Kidney (tissue), 14 donors: Measurements from ENCODE around the gene GMDS. TPM values are rescaled to one million over a fixed set of nuclear protein-coding genes. Genes with fewer than 3 reads are reported as not detected.

Experiments
- DNase-seq, 5 donors: peaks; one replicate each; pipeline ENCODE4 v3.0.0-alpha.2; 2013 to 2020
- FAIRE-seq: peaks from 2 replicates; lab custom pipeline; 2012; peaks lifted over from hg19 to GRCh38; lab: Jason Lieb, UNC
- H3K27ac ChIP-seq, 2 donors: one replicate each; pipeline ENCODE4 v1.7.0; 2013; ENCODE audit warnings: low read depth in 2 of 2, low read length in 2 of 2, inconsistent platforms in 1 of 2
- H3K27me3 ChIP-seq: one replicate; pipeline ENCODE4 v1.7.1; 2013; ENCODE audit warnings: low read length, inconsistent platforms; ENCODE audit not compliant: control insufficient read depth, insufficient read depth
- H3K36me3 ChIP-seq, 3 donors: one replicate each; pipeline versions ENCODE4 v1.7.0 to v1.7.1; 2013; ENCODE audit warnings: low read length in 3 of 3, control low read depth in 1 of 3, inconsistent platforms in 1 of 3; ENCODE audit not compliant: insufficient read depth in 3 of 3, control insufficient read depth in 2 of 3
- H3K4me1 ChIP-seq, 3 donors: one replicate each; pipeline versions ENCODE4 v1.7.0 to v1.7.1; 2013; ENCODE audit warnings: low read length in 3 of 3, inconsistent platforms in 1 of 3, low read depth in 1 of 3; ENCODE audit not compliant: control insufficient read depth in 2 of 3, insufficient read depth in 2 of 3
- H3K4me3 ChIP-seq, 3 donors: one replicate each; pipeline versions ENCODE4 v1.7.0 to v1.8.1; 2013; ENCODE audit warnings: low read length in 3 of 3, control low read depth in 1 of 3, inconsistent platforms in 1 of 3
- H3K9ac ChIP-seq, 3 donors: one replicate each; pipeline versions ENCODE4 v1.7.0 to v1.7.1; 2013; ENCODE audit warnings: low read length in 3 of 3, control low read depth in 1 of 3, inconsistent platforms in 1 of 3
- H3K9me3 ChIP-seq, 3 donors: one replicate each; pipeline versions ENCODE4 v1.7.0 to v1.7.1; 2013; ENCODE audit warnings: low read length in 3 of 3, control low read depth in 1 of 3, inconsistent platforms in 1 of 3; ENCODE audit not compliant: control insufficient read depth in 2 of 3, insufficient read depth in 1 of 3
- intact Hi-C: fragments of 100-400 bp; cut with DNase I; formaldehyde crosslinking; loops from one replicate; pipeline ENCODE4 v1.11.1; 2022
- polyA plus RNA-seq: library from polyadenylated mRNA; stranded (reverse); fragments of 350-450 nt; fragmentation: Illumina TruSeq; extraction: RNeasy Lipid Tissue Mini Kit (QIAGEN cat#74804); gene quantifications from one replicate; pipeline ENCODE4 v1.2.3, GENCODE V29; 2014; ENCODE audit warnings: low read depth, low replicate concordance; ENCODE audit not compliant: insufficient read depth
- total RNA-seq: library from RNA; stranded (reverse); fragmentation: NEBNext Ultra II Directional; extraction: Animal tissue kit (Norgen Biotek cat#: 25700); gene quantifications from one replicate; pipeline ENCODE4 v1.2.1, GENCODE V29; 2021
- TF ChIP-seq, protein P1 (sequence below): IDR thresholded peaks from 3 replicates; pipeline ENCODE4 v1.5.1; 2012; ENCODE audit warnings: mild to moderate bottlenecking, moderate library complexity, borderline replicate concordance; ENCODE audit not compliant: insufficient read depth; ENCODE audit errors: extremely low read depth
- donor health status: control.
- donor health status: control.
- donor health status: control.
- donor health status: control.
- donor health status: control.
- donor health status: DM: yes; HTN: yes; CAD: no.
- donor health status: Normal renal cell carcinoma (clear cell type).

GMDS gene
- total and polyA plus RNA-seq, 2 donors from 2014 or later: 49.6 to 63.7 TPM

DNA sequence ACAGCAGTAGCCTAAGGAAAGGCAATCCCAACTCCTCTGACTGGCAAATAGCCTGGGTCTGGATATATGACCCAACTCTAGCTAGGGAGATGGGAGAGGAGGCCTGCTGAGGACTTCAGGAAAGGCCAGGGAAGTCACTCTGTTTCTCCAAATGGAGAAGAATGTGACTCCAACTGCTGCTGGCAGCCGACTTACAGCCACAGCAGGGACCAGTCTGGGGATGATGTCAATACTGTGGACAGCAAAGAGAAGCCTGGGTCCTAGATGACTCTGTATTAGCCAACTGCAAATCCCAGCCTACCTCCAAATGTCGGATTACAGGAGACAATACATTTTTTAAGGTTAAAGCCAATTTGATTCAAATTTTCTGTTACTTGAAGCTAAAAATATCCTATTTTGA is 403.1 kb downstream of the GMDS start:
- TF ChIP-seq, protein P1, sequence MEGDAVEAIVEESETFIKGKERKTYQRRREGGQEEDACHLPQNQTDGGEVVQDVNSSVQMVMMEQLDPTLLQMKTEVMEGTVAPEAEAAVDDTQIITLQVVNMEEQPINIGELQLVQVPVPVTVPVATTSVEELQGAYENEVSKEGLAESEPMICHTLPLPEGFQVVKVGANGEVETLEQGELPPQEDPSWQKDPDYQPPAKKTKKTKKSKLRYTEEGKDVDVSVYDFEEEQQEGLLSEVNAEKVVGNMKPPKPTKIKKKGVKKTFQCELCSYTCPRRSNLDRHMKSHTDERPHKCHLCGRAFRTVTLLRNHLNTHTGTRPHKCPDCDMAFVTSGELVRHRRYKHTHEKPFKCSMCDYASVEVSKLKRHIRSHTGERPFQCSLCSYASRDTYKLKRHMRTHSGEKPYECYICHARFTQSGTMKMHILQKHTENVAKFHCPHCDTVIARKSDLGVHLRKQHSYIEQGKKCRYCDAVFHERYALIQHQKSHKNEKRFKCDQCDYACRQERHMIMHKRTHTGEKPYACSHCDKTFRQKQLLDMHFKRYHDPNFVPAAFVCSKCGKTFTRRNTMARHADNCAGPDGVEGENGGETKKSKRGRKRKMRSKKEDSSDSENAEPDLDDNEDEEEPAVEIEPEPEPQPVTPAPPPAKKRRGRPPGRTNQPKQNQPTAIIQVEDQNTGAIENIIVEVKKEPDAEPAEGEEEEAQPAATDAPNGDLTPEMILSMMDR: no peak
- H3K27me3 ChIP-seq: no peaks in the 10 kb centered on the region
- H3K9me3 ChIP-seq: no peaks in the 10 kb centered on the region
- FAIRE-seq (no peak), DNase-seq (no peak)
- intact Hi-C loops: no loop called here
- H3K4me1 ChIP-seq: peaks cover 3 to 13% (median 10%) of the 10 kb centered on the region in 3 donors
- H3K36me3 ChIP-seq: no peaks in the 10 kb centered on the region
- no peak overlapping the region for H3K9ac ChIP-seq
- no peak overlapping the region for H3K27ac ChIP-seq
- no peak overlapping the region for H3K4me3 ChIP-seq

DNA sequence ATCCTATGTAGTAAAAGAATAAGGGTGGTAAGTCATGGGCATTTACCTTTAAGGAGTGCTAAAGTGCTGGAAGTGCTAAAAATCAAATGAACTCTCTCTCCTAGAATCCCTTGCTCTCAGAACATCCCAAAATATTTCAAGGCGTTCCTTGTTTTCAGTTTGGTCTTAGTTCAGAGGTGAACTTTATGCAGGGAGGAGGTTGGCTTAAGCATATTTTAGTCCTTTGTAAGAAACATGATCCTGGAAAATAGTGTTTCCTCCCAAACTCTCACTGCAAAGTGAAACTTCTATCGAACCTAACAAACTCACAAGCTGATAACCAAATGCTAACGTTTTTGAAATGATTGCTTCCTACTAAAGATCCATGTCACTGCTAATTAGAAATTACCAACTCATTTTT is 404.3 kb downstream of the GMDS start:
- Histone ChIP-seq H3K27me3 (no peaks in the 10 kb centered on the region), H3K27ac (no peak overlapping the region), H3K9ac (no peak overlapping the region), H3K4me3 (no peak overlapping the region), H3K36me3 (no peaks in the 10 kb centered on the region), H3K9me3 (no peaks in the 10 kb centered on the region), H3K4me1 (peaks cover 3 to 13% (median 10%) of the 10 kb centered on the region in 3 donors)
- DNase-seq: no peak
- FAIRE-seq: no peak
- intact Hi-C loops: no loop called here
- TF ChIP-seq, protein P1: no peak

DNA sequence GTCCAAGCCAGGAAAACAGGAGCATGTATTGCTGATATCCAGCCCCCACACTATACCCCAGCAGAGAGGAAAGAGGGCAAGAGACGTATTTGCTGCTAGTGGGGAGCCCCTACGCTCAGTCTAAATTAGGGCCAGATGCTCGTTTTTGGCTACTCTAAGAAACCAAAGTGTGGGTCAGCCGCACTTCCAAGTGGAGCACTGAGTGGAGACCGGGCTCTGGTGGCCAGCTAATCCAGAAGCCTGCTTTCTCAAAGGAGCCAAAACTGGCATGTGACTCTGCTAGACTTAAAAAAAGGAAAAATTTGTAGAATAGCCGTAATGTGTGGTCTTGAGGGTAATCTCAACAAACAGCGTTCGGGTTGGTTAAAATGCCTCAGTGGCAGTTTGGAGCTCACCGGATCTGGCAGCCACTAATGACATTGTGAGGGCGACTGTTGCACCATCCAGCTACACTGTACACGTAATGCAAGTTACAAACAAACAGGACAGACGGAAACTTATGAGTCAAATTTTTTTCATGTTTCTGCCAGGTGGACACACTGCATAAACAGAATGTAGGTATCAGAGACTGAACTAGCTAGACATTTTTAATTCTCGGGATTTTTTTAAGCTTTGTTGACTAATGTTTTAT is 404.8 kb downstream of the GMDS start:
- Histone ChIP-seq H3K36me3 (no peaks in the 10 kb centered on the region), H3K27ac (no peak overlapping the region), H3K9ac (no peak overlapping the region), H3K4me1 (peaks cover 3 to 13% (median 10%) of the 10 kb centered on the region in 3 donors), H3K9me3 (no peaks in the 10 kb centered on the region), H3K4me3 (no peak overlapping the region), H3K27me3 (no peaks in the 10 kb centered on the region)
- FAIRE-seq: no peak
- TF ChIP-seq, protein P1: no peak
- intact Hi-C loops: no loop called here
- no peak for DNase-seq
